Measurements from ENCODE around the gene PHLDA2.
A peak's percentile ranks its signal among the peaks of the same experiment; 100 is the strongest.

The PHLDA2 gene

DNA sequence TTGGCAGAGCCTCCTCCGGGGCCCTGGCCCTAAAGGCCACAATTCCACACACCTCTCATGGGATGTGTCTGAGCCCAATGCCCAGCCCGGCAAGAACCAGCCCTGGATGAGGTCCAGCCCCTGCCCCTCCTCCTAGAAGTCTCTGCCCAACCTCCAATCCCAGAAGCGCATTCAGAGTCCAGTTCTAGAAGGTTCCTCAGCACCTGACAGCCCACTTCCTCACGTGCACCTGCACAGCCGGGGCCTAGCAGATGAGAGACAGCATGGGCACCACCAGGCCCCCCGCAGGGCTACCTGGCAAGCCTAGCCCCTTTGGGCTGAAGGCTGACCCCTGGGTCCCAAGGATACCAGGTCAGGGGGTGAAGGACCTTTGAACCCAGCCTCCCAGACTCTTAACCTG lies 32.2 kb downstream of the PHLDA2 start:
- no peak for DNase-seq (ENCODE audit: low spot score)

DNA sequence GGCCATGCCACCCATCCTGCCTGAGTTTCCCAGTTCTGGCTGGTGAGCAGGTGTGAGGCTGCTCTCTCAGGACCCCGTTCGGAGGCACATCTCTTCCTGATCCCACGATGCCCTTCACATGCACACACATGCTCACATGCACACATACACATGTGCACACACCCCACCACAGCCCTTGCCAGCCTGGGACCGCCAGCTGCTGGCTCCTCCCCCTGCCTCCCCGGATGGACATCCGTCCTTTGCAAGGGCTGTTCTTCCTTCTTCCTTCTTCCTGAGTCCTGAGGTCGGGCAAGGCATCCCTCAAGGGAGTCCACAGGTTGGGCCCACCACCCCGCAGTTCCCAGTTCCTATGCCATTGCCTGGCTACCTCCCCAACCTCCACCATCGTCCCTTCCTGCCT lies 33.2 kb downstream of the PHLDA2 start:
- DNase-seq (ENCODE audit: low spot score), result no peak

DNA sequence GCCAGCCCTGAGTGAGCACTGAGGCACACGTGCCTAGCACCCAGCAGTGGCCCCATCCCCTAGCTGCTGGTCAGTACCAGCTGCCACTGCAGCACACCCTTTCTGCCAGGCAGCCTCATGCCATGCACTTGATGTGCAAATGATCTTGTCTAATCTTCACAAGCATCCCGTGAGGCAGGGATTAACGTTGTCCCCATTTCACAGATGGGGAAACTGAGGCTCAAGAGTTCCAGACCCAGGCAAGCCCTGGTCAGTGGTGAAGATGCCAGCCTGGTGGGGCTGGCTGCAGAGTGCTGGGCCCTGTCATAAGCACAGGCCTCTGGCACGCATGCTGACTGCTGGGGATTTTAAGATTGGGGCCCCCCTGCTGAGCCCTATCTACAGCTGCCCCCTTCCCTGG lies 35.3 kb downstream of the PHLDA2 start:
- DNase-seq (ENCODE audit: low spot score), result no peak

DNA sequence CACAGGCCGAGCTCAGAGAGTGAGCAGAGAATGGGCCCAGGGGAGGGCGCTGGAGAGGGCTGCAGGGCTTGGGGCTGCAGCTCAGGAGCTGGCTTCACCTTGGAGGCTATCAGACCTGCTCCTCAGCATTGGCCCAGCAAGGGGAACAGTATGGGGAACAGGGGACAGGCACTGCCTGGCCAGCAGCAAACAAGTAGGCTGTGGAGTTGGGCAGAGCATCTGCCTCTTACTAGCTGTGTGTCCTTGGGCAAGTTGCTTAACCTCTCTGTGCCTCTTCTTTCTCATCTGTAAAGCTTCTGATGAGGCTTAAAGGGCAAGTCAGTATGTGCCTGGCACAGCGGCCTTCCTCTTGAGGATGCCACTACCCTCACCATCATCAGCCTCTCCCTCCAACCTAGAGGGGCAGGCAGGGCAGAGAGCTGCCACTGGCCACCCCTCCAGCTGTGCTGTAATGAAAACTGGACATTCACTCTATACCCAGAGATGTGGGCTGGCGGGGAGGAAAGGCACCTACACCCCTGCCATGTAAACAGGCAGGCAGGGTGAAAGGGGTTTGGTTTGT lies 36.2 kb downstream of the PHLDA2 start:
- no peak for DNase-seq (ENCODE audit: low spot score)

DNA sequence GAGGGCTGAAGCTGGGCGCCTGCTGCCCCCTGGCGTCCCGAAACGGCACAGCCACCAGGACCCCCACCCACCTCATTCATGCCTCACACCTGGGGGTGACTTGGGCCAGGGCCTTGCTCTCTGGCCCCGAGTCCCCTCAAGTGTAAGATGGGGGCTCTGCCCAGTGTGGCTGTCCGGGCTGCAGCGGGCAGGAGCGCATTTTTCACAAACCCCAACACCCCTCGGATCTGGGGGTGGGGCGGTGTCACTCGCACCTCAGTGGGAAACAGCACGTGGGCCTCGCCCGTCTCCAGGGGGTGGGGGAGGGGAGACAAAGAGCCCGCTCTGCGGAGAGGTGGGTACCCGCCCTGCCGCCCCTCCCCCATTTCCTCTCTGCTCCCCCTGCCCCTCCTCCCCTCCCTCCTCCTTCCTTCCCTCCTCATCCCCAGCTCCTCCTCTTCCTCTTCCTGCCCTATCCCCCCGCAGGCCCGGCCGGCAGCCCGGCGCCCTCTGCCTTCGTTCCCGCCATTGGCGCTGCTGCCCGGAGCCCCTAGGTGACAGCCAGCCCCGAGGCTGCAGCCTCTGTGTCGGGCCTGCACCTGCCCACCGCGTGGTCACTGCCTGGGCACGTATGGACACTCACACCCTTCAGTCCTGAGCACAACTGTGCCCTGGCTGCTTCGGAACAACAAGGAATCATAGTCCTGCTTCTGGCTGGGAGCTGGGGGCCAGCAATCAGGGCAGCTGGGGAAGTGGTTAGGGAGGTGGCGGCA lies 36.8 kb downstream of the PHLDA2 start:
- peak; percentile 86 for DNase-seq (ENCODE audit: low spot score)

DNA sequence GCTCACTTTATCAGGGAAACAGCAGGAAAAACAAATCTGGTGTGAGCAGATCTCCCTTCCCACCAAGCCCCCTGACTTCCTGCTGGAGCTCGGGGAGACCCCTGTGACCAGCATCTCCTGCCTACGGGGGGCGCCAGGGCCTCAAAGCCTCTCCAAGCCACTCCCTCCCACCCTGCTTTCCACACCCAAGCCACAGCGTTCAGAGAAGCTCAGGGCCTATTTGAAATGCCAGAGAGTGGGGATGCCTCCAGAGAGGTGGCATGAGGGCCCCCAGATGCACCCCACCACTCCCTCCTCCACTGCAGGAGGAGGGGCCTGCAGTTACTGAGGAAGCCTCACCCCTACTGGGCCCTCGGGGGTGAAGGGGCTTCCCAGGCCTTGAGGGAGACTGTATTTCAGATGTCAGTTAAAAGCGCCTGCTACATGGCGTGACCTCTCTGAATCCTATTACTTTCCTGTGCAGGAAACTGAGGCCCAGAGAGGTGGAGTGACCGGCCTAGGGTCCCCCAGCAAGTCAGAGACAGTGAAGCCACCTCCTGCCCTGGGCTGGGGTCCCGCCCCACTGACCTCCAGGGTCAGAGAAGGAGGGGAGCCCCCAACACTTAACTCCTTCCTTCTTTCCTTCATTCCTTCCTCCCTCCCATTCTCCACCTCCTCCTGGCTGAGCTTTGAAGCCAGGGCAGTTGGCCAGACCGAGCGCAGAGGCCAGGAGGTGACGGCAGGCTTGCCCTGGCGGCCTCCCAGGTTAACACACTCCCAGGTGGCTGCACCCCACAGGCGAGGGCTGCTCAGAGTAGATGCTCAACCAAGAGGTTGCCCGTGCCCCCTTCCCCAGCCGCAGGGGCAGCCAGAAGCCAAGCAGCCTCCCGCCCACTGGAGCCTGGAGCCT lies 37.6 kb downstream of the PHLDA2 start:
- DNase-seq (ENCODE audit: low spot score), result no peak

- peak; percentile 88 for DNase-seq (ENCODE audit: low spot score)
These were observed 38.5 kb downstream of the PHLDA2 start for GRCh38 chr11:2890466-2891294.

GRCh38 chr11:2889362-2890273 lies 39.6 kb downstream of the PHLDA2 start:
- no peak for DNase-seq (ENCODE audit: low spot score)

DNA sequence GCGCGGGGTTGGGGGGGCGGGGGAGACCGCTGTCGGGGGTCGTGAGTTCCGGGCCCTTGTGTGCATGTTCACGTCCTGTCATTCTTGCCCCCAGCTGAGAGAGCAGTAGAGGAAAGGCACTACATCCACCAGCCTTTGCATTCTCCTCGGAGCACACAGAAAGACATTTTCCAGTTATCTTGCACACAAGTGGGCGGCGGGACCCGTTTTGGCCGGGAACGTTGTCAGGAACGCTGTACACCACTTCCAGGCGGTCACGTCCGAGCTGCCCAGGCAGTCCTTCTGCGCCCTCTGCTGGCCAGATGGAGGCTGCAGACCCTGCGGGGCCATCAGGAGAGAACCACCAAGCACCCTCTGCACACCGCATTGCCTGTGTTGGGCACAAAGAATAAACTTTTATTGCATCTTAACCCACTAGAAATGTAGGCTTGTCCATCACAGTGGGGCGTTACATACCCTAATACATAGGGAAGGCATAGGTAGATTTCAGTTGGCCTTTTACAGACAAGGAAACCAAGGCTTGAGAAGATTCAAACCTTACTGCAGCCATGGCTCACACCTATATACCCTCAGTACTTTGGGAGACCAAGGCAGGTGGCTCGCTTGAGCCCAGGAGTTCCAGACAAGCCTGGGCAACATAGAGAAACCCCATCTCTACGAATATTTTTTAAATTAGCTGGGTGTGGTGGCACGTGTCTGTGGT lies 40.8 kb downstream of the PHLDA2 start:
- peak; percentile 90 for DNase-seq (ENCODE audit: low spot score)

DNA sequence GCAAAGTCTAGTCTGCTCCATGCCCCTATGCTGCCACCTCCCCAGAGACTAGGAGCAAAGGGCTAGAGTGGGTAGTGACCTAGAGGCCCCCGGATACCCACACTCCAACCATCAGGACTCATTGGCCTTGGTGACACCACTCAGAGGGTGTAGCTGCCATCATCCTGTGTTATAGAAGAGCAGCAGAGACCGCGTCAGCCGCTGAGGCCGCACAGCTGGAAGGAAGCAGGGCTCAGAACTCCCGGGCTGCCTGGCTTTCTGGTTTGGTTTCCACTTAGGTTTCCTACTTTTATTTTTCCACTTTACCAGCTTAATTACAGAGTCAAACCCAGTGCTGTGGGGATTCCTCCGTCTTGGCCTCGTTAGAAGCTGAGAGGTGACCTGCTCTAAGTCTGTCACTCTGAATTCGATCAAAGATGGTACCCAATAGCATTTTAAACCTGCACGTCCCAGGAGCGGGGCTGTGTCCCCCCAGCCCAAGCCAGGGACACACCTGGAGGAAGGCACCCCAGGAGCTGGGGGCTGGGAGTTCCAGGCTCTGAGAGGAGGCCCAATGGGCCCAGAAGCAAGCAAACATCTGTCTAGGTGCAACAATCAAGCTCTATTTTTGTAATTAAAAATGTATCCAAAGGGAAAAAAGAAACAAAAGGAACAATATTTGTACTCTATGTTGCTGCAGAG lies 41.6 kb downstream of the PHLDA2 start:
- no peak for DNase-seq (ENCODE audit: low spot score)

DNA sequence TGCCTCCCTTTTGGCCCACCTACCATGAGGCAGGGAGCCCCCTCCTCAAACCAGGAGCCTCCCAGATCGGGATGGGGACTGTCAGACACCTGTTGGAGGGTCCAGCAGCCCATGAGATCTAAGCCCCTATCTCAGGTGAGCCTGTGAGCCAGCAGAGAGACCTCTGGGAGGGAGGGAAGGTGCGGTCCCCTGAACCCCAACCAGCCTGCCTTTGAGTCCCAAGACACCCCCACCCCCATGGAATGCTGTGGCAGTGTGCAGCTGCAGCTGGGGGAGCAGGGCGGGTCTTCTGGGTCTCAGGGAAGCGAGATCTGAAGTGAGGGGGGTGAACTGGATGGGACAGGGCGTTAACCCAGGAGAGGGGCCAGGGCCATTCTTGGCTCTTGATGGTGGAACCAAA lies 42.3 kb downstream of the PHLDA2 start:
- no peak for DNase-seq (ENCODE audit: low spot score)

DNA sequence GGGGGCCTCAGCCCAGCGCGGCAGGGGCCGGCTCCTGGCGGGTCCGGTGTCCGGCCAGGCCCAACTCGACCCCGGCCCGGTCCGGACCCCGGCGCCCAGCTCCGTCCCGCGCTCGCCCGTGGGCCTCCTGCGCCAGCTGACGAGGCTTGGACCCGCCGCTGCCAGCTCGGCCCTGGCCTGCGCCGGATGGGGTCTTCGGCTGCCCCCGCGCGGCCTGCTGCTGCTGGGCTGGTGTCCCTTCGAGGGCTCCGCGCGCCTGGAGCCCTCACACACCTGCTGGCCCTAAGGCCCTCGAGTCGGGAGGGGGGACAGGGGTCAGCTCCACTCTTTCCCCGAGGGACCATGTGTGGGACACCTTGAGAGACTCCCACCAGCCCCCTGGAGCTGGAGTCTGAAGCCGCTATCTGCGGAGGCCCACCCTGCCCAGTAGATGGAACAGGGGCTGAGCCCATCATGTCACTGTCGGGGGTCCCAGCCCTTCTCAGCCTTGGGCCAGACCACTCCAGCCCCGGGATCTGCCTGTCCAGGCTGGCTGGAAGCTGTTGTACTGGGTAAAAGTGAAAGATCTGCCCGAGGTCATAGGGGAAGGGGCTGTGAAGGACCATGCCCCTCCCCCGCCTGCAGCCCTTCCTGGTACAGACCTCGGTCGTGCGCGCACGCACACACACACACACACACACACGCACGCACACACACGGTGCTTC lies 42.9 kb downstream of the PHLDA2 start:
- DNase-seq (ENCODE audit: low spot score), result peak; percentile 83

DNA sequence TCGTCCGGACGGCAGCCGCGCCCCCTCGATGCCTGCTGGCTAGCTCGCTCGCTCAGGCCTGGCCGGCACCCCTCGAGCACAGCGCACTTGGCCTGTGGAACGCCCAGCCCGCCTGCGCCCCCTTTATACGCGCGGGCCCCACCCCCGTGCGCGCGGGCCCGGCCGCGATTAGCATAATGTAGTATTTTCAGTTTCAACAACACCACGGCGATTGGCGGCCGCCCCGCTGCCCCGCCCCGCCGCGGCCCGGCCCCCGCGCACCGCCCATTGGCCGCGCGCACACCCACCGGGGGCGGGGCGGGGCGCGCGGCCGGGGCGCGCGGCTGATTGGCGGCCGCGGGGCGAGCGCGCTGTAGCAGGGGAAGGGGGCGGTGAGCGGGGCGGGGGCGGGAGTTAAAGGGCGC lies 43.5 kb downstream of the PHLDA2 start, which contains the start of gene CDKN1C:
TSS of gene CDKN1C (minus strand) at position 98 of the 404 bp plus-strand sequence. CDS start 319 bp downstream, outside the sequence.
- DNase-seq (ENCODE audit: low spot score), result peak; percentile 96

DNA sequence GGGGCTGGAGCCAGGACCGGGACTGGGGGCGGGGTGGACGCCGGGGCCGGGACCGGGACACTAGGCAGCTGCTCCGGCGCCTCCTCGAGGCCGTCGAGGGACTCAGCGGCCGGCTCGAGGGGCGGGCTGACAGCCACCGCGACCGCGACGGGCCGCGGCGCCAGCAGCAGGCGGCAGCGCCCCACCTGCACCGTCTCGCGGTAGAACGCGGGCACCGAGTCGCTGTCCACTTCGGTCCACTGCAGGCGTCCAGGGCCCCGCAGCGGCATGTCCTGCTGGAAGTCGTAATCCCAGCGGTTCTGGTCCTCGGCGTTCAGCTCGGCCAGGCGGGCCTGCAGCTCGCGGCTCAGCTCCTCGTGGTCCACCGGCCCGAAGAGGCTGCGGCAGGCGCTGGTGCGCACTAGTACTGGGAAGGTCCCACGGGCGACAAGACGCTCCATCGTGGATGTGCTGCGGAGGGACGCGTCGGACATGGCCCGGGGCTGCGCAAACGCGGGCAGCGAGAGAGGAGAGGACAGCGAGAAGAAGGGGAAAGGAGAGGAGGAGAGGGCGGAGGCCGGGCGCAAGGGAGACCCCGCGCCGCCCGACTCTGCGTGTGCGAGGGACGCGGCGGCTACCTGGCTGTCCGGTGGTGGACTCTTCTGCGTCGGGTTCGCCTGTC lies 44.1 kb downstream of the PHLDA2 start:
- DNase-seq (ENCODE audit: low spot score), result peak; percentile 81

DNA sequence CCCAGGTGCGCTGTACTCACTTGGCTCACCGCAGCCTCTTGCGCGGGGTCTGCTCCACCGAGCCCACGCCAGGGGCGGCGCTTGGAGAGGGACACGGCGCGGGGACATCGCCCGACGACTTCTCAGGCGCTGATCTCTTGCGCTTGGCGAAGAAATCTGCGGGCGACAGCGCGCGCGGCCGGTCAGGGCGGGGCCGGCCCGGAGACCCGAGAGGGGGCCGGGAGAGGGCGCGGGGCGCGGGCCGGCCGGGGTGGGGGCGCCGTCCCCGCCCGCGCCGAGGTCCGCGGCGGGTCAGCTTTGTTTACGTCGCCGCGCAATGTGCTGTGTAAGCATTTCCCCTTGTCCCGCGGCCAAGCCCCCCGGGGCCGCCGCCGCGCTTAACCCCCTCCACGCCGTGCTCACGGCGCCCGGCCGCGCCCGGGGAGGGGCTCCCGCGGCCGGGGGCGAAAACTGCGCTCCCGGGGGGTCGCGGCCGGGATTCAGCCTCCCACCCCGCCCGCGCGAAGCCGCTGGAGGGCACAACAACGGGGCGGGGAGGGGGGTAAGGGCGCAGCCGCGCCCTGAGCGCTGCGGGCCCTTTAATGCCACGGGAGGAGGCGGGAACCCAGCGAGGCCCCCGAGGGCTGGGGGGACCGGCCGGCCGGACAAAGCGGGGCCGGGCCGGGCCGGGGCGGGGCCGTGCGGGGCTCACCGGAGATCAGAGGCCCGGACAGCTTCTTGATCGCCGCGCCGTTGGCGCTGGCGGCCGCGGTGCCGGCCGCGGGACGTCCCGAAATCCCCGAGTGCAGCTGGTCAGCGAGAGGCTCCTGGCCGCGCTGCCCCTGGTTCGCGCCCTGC lies 45.0 kb downstream of the PHLDA2 start:
- no peak for DNase-seq (ENCODE audit: low spot score)

DNA sequence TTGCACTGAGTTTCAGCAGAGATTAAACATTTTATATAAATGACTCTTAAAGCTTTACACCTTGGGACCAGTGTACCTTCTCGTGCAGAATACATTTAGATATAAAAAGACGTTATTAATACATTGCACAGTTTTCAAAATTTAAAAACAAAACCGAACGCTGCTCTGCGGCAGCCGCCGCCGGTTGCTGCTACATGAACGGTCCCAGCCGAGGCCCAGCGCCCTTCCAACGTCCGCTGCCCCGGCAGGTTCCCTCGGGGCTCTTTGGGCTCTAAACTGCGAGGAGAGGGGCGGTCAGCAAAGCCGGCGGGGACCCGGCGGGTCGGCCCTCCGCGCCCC lies 45.6 kb downstream of the PHLDA2 start:
- no peak for DNase-seq (ENCODE audit: low spot score)

GRCh38 chr11:2882396-2883110 lies 46.7 kb downstream of the PHLDA2 start:
- no peak for DNase-seq (ENCODE audit: low spot score)

Measured in left forelimb (tissue), 1 donor.